Thymus (tissue), 11 donors: Measurements from ENCODE around the gene USP21. TPM values are rescaled to one million over a fixed set of nuclear protein-coding genes. Genes with fewer than 3 reads are reported as not detected.

Experiments used
- DNase-seq, 9 donors: peaks; one replicate each; pipeline ENCODE4 v3.0.0-alpha.2; 2013; ENCODE audit warnings: low spot score in 9 of 9, low read depth in 6 of 9, missing footprints in 1 of 9
- H3K27ac ChIP-seq, 2 donors: one replicate each; pipeline ENCODE4 v1.5.1; 2013; ENCODE audit warnings: control low read depth in 1 of 2, low read depth in 1 of 2, low read length in 1 of 2, mild to moderate bottlenecking in 1 of 2, moderate library complexity in 1 of 2
- H3K27me3 ChIP-seq, 2 donors: one replicate each; pipeline ENCODE4 v1.5.1; 2013; ENCODE audit warnings: low read length in 1 of 2; ENCODE audit not compliant: control insufficient read depth in 2 of 2, insufficient read depth in 1 of 2
- H3K36me3 ChIP-seq, 2 donors: one replicate each; pipeline ENCODE4 v1.5.1; 2013; ENCODE audit warnings: low read length in 1 of 2, mild to moderate bottlenecking in 1 of 2, moderate library complexity in 1 of 2; ENCODE audit not compliant: control insufficient read depth in 2 of 2, insufficient read depth in 2 of 2
- H3K4me1 ChIP-seq, 2 donors: one replicate each; pipeline ENCODE4 v1.5.1; 2013; ENCODE audit warnings: low read length in 2 of 2; ENCODE audit not compliant: control insufficient read depth in 2 of 2, insufficient read depth in 2 of 2
- H3K4me3 ChIP-seq, 2 donors: one replicate each; pipeline ENCODE4 v1.5.1; 2013; ENCODE audit warnings: low read length in 2 of 2, control low read depth in 1 of 2, mild to moderate bottlenecking in 1 of 2
- H3K9me3 ChIP-seq, 2 donors: one replicate each; pipeline ENCODE4 v1.5.1; 2013; ENCODE audit warnings: low read length in 1 of 2, mild to moderate bottlenecking in 1 of 2; ENCODE audit not compliant: control insufficient read depth in 2 of 2, insufficient read depth in 1 of 2
- WGBS: extraction: QIAGEN DNeasy Blood & Tissue Kit; methylation state at CpG from one replicate; pipeline ENCODE4 v1.1.7; 2013; 5-methylcytosine and 5-hydroxymethylcytosine counted together
- polyA plus RNA-seq: library from polyadenylated mRNA; stranded (reverse); fragments of 200-250 nt; gene quantifications from one replicate; pipeline ENCODE4 v1.2.3, GENCODE V29; 2013
- total RNA-seq: library from RNA; stranded (reverse); fragments of 120-200 nt; gene quantifications from one replicate; pipeline ENCODE4 v1.2.4, GENCODE V29; 2013
- donor health status: healthy.

The USP21 gene
- total and polyA plus RNA-seq, 2 donors = 10.0 to 23.4 TPM

- Histone ChIP-seq H3K36me3 (peaks cover 0 to 3% of the 10 kb centered on the region in 2 donors), H3K4me3 (no peak overlapping the region), H3K9me3 (no peaks in the 10 kb centered on the region), H3K4me1 (peaks cover 16 to 52% of the 10 kb centered on the region in 2 donors), H3K27ac (no peak overlapping the region), H3K27me3 (no peaks in the 10 kb centered on the region)
- WGBS = 87% methylated on average over 1 of the region's 1 CpG
- DNase-seq = peak in 1 of 9 donors; percentile 39
These were observed 21.3 kb downstream of the USP21 start for GRCh38 chr1:161180639-161181038.

GRCh38 chr1:161182214-161182613, 22.9 kb downstream of the USP21 start:
- no peaks in the 10 kb centered on the region for H3K27me3 ChIP-seq
- H3K36me3 ChIP-seq = no peaks in the 10 kb centered on the region
- H3K4me3 ChIP-seq = no peak overlapping the region
- peak overlapping the region; percentile 45 to 52 for H3K27ac ChIP-seq
- peak in 1 of 9 donors; percentile 47 for DNase-seq
- peaks cover 16 to 53% of the 10 kb centered on the region in 2 donors for H3K4me1 ChIP-seq
- WGBS = 96% methylated on average over 1 of the region's 1 CpG
- H3K9me3 ChIP-seq = no peaks in the 10 kb centered on the region

DNA sequence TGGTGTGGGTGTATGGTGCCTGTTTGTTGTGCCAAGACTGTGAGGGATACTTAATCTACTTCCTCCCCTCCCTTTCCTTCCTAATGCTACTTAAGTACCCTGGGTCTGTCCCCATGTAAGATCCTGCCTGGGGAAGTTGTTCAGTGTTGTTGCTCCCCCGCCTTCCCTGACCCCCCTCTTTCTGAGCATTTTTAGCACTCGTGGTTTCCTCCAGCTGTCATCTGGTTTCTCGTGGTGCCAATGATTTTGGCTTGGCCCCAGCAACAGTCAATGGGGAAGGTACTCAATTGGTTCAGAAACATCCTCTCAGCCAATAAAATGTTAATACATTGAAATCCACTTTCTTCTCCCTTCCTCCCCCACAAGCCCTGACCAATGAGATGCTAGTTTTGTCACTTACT, 26.0 kb downstream of the USP21 start:
- Histone ChIP-seq H3K4me1 (peaks cover 12 to 55% of the 10 kb centered on the region in 2 donors), H3K4me3 (no peak overlapping the region), H3K27ac (peak overlapping the region; percentile 86 to 97), H3K36me3 (no peaks in the 10 kb centered on the region), H3K27me3 (no peaks in the 10 kb centered on the region), H3K9me3 (no peaks in the 10 kb centered on the region)
- peak in 8 of 9 donors; percentile 62 to 93 (median 78) for DNase-seq
- 0% methylated on average over 3 of the region's 3 CpGs for WGBS

- Histone ChIP-seq H3K4me3 (peak overlapping the region in 1 of 2 donors; percentile 7), H3K27me3 (no peaks in the 10 kb centered on the region), H3K4me1 (peaks cover 12 to 55% of the 10 kb centered on the region in 2 donors), H3K36me3 (no peaks in the 10 kb centered on the region), H3K27ac (peak overlapping the region; percentile 86 to 97), H3K9me3 (no peaks in the 10 kb centered on the region)
- peak in 1 of 9 donors; percentile 49 for DNase-seq
- 12% methylated on average over 2 of the region's 2 CpGs for WGBS
These were observed 26.5 kb downstream of the USP21 start for GRCh38 chr1:161185732-161186311.

- 80% methylated on average over 3 of the region's 3 CpGs for WGBS
- H3K4me3 ChIP-seq = no peak overlapping the region
- DNase-seq = no peak
- H3K36me3 ChIP-seq = no peaks in the 10 kb centered on the region
- no peaks in the 10 kb centered on the region for H3K9me3 ChIP-seq
- H3K27ac ChIP-seq = peak overlapping the region in 1 of 2 donors; percentile 26
- peaks cover 0 to 2% of the 10 kb centered on the region in 2 donors for H3K27me3 ChIP-seq
- peaks cover 12 to 52% of the 10 kb centered on the region in 2 donors for H3K4me1 ChIP-seq
These were observed 28.0 kb downstream of the USP21 start for GRCh38 chr1:161187311-161187710.

DNA sequence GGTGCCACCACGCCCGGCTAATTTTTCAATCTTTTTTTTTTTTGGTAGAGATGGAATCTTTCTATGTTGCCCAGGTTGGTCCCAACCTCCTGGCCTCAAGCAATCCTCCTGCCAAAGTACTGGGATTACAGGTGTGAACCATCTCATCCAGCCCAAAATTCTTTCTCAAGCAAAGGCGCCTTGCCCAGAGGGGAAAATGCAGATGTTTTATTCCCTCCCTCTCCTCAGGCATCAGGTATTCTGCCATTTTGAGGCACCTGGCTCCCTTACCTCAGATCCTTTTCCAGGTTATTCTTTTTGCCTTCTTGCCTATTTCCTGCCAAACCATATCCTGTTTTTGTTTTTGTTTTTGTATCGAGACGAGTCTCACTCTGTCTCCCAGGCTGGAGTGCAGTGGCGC, 29.1 kb downstream of the USP21 start:
- WGBS = 91% methylated on average over 6 of the region's 6 CpGs

GRCh38 chr1:161189036-161189435, 29.7 kb downstream of the USP21 start:
- 99% methylated on average over 5 of the region's 5 CpGs for WGBS
- DNase-seq = no peak
- no peak overlapping the region for H3K27ac ChIP-seq
- H3K36me3 ChIP-seq = no peaks in the 10 kb centered on the region
- peaks cover 12 to 41% of the 10 kb centered on the region in 2 donors for H3K4me1 ChIP-seq
- H3K9me3 ChIP-seq = peaks cover 0 to under 1% of the 10 kb centered on the region in 2 donors
- peaks cover 0 to 2% of the 10 kb centered on the region in 2 donors for H3K27me3 ChIP-seq
- no peak overlapping the region for H3K4me3 ChIP-seq

More for the DNA sequence above, 29.1 kb downstream of the USP21 start:
- Histone ChIP-seq H3K9me3 (no peaks in the 10 kb centered on the region), H3K4me3 (no peak overlapping the region), H3K27ac (no peak overlapping the region), H3K36me3 (no peaks in the 10 kb centered on the region), H3K27me3 (peaks cover 0 to 2% of the 10 kb centered on the region in 2 donors), H3K4me1 (peaks cover 12 to 48% of the 10 kb centered on the region in 2 donors)
- no peak for DNase-seq

DNA sequence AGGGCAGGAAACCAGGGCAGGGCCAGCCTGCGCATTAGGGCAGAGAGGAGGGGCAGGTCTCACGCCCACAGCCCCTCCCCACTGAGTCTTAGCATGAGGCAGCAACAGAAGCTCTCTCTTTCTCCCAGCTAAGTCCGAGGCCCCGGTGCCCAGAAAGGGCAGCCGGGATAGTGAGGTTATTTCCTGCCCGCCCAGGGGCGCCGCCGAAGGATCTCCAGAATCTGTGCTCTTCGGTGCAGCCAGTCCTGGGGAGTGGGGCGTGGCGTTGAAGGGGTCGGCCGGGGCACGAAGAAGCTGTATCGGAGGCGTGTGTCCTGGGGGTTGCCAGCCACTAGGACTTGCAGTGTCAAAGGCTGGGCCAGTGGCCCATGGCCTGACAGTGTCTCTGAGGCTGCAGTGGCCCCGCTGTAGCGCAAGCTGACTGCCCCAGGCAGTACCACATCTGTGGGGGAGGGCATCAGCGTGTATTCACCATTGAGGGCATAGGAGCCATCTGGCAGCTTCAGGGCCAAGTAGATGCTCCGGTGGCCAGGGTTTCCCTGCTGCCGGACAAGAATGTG, 31.7 kb downstream of the USP21 start:
- Histone ChIP-seq H3K9me3 (peaks cover 0 to 1% of the 10 kb centered on the region in 2 donors), H3K4me1 (peaks cover 2 to 30% of the 10 kb centered on the region in 2 donors), H3K4me3 (no peak overlapping the region), H3K27me3 (peaks cover 0 to 2% of the 10 kb centered on the region in 2 donors), H3K36me3 (no peaks in the 10 kb centered on the region), H3K27ac (no peak overlapping the region)
- peak in 1 of 9 donors; percentile 31 for DNase-seq
- 92% methylated on average over 22 of the region's 22 CpGs for WGBS

GRCh38 chr1:161191971-161192370, 32.7 kb downstream of the USP21 start:
- WGBS = 85% methylated on average over 8 of the region's 8 CpGs
- H3K27me3 ChIP-seq = peaks cover 0 to 2% of the 10 kb centered on the region in 2 donors
- H3K27ac ChIP-seq = no peak overlapping the region
- no peak for DNase-seq
- H3K4me3 ChIP-seq = no peak overlapping the region
- no peaks in the 10 kb centered on the region for H3K36me3 ChIP-seq
- H3K9me3 ChIP-seq = peaks cover 0 to 1% of the 10 kb centered on the region in 2 donors
- H3K4me1 ChIP-seq = peaks cover 0 to 21% of the 10 kb centered on the region in 2 donors
